H4 (cell line): ENCODE data around the gene URI1. TPM values are rescaled to one million over a fixed set of nuclear protein-coding genes. Genes with fewer than 3 reads are reported as not detected.
"Not testable (repeated sequence)": the region's sequence is repeated elsewhere in the genome, so short reads cannot be mapped to it uniquely, and the experiment has no call there.

ENCODE experiments used
- DNase-seq: peaks from one replicate; pipeline ENCODE4 v3.0.0-alpha.2; 2015; ENCODE audit warnings: low spot score
- total RNA-seq: library from RNA; depleted of rRNA; stranded (reverse); fragments of >200 nt; shearing (Covaris generic); gene quantifications from 2 replicates; pipeline ENCODE4 v1.2.3, GENCODE V29; 2014; rRNA removed

Gene URI1, protein sequence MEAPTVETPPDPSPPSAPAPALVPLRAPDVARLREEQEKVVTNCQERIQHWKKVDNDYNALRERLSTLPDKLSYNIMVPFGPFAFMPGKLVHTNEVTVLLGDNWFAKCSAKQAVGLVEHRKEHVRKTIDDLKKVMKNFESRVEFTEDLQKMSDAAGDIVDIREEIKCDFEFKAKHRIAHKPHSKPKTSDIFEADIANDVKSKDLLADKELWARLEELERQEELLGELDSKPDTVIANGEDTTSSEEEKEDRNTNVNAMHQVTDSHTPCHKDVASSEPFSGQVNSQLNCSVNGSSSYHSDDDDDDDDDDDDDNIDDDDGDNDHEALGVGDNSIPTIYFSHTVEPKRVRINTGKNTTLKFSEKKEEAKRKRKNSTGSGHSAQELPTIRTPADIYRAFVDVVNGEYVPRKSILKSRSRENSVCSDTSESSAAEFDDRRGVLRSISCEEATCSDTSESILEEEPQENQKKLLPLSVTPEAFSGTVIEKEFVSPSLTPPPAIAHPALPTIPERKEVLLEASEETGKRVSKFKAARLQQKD
- total RNA-seq = 47.9 and 70.8 TPM in 2 replicates

DNA sequence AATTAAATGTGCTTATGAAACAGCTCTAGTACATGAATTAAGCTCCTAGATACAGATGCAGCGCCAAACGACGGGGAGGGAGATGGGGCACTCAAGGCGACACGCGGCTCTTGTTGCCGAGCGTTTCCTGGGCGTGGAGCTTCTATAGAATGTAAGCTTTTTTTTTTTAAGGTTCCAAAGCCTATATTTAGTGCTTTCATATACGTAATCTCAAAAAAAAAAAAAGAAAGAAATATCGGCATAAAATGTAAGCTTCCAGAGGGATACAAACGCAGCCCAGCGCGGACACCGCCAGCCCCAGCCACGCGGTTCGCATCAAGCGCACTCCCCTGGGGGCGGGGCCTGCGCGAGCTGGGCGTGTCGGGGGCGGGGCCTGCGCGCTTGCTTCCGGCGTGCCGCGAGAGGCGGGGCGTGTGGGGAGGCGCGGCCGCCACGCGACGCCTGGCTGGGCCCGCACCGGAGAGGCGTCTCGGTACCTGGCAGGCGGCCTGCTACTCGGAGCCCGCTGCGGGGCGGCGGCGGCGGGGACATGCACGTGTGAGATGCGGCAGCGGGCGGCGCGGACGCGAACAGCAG, at the start of gene URI1:
Gene URI1 (plus strand): TSS at position 412 of the 576 bp plus-strand sequence. CDS start 309 bp downstream, outside the sequence.
- DNase-seq = peak; percentile 72

DNA sequence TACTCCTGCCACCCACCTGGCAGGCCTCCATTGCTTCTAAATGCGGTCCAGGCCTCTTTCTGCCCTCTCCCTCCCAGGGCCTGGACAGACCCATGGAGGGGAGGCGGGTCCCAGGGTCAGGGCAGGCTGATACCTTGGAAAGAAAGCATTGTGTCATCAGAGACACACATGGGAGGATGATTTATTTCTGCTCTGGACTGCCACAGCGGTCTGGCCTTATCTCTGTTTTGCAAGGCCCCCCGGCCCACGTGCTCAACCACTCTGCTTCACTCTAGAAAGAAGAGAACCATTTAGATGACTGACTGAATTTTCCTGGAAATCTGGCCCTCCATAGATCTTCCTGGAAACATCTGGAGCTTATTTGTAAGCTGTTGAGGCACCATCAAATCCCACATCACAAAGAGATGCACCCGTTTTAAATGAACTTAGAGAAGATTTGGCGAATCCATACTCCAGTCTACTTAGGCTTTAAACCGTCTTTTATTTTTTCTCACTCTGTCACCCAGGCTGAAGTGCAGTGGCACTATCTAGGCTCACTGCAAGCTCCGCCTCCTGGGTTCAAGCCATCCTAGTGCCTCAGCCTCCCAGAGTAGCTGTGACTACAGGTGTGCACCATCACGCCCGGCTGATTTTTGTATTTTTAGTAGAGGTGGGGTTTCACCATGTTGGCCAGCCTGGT, 48.3 kb upstream of the URI1 start:
- no peak for DNase-seq

DNA sequence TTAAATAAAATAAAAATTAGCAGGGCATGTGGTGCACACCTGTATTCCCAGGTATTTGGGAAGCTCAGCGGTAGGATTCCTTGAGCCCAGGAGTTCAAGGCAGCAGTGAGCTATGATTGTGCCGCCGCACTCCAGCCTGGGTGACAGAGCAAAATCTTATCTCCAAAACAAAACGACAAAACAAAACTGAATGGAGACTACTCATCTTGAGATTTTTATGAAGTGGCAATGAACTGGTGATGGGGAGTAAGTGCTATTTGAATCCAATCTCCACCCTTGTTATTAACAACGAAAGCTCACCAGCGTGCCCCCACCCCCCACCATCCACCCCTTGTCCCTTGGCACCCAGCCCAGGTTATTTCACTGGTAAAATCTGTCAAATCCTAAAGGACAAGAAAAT, 45.2 kb upstream of the URI1 start:
- no peak for DNase-seq

DNA sequence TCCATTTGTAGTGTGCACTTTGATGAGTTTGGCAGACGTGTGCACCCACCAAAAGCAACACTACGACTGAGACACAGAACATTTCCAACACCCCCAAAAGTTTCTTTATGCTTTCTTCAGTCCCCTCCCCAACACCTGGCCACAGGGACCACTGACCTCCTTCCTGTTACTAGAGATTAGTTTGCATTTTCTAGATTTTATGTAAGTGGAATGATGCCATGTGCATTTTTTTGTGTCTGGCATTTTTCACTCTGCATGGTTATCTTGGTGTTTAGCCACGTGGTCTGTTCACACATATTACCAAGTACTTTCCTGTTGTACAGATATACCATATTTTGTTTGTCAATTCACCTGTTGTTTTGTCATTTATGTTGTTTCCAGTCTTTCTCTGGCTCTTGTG, 44.6 kb upstream of the URI1 start:
- no peak for DNase-seq

DNA sequence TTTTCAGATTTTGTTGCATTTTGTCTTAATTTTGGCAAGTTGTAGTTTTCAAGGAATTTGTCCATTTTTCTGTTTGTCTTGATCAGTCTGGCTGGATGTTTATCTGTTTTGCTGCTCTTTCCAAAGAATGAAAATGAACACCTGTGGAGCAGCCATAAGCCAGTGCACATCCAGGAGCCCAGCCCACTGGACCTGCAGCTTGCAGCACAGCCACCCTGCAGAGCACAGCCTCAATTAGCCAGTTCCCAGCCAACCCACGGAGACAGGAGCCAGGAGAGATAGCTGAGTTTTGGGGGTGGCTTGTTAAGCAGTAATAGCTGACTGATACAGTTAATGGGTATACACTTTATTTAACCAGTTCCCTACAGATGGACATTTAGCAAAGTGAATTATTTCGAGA, 38.0 kb upstream of the URI1 start:
- DNase-seq = no peak

DNA sequence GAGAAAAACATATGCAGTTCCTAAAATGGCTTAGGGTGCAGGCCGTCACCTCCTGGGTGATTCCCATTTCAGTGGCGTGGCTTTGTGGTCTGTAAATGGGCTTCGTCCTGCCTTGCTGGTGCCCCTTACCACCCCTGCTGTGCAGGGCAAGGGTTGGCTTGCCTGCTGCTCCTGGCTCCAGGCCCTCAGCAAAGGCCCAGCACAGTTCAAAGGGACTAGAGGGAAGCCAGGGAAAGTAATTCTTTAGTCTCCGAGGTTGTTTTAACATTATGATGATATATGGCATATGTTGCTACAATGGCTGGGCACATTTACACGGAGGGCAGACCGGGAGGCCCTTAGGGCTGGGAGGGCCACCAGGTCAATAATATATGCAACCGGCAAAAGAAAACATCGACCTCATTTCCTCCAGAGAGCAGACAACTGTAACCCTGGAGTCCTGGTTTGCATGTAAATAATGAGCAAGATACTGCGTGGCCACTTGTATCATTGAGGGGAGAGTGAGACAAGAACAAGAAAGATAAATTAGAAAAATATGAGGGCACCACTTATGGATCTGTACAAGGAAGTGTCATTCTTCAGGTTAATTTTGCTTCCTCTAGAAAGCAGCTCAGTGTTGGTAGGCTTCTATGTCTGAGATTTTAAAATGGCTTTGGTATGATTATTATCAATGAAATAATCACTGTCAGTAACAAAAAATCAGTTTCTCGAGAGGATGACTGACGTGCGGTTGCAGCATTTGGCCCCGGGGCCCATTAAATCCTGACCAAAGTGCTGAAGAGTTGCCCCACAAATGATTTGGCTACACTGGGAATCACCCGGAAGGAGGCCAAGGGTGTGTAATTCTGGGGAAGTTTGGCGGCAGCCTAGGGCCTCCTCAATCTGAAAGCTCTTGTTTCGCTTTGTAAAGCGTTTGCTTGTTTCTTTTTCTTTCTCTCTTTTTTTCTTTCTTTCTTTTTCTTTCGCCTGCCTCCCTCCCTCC, 32.8 kb upstream of the URI1 start:
- no peak for DNase-seq

DNA sequence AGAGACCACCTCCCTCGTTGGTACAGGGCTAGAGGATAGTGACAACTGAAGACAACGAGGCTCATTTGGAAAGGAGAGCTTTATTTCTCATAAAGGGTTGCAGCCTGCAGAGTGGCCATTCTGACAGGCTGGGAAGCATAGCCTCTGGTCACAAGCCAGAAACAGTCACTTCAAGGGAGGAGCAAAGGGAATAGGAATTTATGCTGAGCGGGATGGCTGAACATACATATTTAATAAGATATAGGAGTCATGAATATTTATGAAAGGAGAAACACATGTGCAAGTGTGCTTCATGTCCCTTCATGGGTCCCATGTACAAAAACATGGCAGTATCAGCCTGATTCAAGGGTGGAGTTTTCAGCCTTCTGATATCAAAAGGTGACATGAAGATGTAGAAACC, 27.1 kb upstream of the URI1 start:
- no peak for DNase-seq

DNA sequence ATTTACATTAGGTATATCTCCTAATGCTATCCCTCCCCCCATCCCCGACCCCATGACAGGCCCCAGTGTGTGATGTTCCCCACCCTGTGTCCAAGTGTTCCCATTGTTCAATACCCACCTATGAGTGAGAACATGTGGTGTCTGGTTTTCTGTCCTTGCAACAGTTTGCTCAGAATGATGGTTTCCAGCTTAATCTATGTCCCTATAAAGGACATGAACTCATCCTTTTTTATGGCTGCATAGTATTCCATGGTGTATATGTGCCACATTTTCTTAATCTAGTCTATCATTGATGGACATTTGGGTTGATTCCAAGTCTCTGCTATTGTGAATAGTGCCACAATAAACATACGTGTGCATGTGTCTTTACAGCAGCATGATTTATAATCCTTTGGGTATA, 26.2 kb upstream of the URI1 start:
- not testable (repeated sequence) for DNase-seq

DNA sequence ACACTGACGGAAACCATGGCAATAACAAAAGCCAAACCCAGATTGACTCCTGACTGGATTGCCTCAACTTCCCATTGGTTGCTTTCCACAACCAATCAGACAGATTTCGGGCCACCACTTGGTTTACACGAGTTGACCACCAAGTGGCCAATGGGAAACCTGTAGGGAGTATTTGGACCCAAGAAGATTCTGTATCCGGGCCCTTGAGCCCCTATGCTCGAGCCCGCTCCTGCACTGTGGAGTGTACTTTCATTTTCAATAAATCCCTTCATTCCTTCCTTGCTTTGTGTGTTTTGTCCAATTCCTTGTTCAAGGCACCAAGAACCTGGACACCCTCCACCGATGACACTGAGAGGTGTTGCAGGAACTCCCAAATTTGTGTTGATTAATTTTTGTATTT, 24.1 kb upstream of the URI1 start:
- no peak for DNase-seq

DNA sequence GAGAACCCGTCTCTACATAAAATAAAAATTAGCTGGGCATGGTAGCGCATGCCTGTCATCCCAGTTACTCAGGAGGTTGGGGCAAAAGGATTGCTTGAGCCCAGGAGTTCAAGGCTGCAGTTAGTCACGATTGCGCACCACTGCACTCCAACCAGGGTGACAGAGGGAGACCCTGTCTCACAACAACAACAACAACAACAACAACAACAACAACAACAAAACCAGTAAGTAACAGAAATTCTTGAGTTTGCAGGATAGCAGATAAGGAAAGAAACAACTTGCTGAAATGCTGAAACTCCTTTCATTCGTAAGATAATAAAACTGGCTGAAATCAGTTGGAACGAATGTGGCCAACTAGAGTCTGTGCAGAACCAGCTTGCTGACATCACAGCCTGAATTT, 23.1 kb upstream of the URI1 start:
- DNase-seq = no peak

DNA sequence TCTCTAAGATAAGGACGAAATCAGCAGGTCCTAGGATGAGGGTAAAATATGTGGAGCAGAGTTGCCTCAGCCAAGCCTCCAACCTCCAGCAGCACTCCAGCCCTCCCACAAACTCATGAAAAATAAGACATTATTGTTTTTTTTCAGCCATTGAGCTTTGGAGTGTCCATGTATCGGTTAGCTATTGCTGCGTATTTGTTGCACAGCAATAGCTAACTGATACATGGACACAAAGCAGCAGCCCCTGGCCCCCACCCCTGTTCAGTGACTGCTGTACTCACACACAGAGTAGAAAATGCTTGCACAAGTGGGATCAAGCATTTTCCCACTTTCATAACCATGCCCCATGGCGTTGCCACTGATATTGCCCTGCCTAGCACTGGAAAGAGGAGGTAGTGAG, 19.1 kb upstream of the URI1 start:
- no peak for DNase-seq

DNA sequence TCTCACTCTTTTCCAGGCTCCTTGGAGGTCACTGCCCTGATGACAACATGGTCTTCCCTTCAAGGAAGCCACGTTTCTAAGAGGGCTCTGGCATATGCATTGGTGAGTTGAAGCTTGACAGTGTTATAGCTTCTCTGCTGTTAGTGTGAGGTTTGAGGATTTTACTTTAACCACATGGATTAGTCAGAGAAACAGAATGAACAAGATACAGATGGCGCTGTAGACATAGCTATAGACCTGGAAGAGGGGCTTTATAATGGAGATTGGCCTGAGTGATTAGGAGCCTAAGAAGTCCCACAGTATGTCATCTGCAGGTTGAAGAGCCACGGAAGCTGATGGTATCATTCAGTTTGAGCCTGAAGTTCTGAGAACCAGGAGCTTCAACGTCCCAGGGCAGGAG, 18.4 kb upstream of the URI1 start:
- DNase-seq = no peak

DNA sequence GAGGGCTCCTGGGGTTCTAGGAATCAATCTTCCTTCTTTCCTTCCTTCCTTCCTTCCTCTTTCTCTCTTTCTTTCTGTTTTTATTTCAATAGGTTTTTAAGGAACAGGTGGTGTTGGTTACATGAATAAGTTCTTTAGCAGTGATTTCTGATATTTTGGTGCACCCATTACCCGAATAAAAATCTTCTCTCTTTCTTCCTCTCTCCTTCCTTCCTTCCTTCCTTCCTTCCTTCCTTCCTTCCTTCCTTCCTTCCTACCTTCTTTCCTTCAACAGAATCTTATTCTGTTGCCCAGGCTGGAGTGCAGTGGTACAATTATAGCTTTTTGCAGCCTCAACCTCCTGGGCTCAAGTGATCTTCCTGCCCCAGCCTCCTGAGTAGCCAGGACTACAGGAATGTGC, 16.0 kb upstream of the URI1 start:
- no peak for DNase-seq

DNA sequence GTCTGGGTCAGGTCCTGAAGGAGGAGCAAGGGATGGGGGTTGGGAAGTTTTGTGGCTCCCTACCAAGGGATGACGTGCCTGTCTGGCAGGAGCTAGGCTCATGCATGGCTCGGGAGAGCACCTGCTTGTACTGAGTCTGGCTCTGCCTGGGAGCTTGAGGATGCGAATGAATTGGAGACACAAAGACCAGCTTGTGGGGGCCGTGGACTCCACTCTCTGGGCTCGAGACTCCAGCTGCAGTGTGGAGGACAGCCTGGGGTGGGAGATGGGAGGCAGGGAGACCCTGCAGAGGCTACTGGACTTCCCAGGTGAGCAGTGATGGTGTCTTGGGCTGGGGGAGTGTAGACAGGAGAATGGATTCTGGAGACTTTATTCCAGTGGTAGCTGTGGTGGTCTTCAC, 15.2 kb upstream of the URI1 start:
- no peak for DNase-seq

DNA sequence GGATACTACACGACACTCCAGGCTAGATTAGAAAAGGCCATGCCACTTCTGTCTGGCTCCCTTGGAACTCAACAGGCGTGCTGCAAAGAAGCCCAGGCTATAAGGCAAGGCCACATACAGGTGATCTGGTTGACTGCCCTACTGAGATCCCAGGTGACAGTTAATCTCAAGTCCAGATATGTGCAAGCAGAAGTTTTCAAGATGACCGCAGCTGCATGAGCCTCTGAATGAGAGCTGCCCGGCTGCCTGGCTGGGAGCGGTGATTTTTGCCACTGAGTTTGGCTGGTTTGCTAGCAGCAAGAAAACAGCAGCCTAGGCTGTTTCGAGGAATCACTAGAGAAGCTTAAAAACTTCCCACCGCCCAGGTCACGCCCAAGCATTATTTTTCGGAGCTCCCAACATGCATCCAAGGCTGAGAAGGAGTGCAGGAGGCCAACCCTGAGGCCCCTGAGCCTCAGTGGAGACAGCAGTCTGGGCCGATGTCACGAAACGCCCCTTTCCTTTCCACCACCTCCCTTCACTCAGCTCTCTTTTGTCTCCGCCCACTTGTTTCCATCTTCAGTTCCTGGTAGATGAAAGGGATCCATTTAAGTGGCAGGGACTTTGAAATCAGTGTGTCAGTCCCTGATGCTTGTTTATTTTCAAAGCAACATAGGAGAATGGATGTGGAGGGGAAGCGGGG, 14.0 kb upstream of the URI1 start:
- DNase-seq = no peak

DNA sequence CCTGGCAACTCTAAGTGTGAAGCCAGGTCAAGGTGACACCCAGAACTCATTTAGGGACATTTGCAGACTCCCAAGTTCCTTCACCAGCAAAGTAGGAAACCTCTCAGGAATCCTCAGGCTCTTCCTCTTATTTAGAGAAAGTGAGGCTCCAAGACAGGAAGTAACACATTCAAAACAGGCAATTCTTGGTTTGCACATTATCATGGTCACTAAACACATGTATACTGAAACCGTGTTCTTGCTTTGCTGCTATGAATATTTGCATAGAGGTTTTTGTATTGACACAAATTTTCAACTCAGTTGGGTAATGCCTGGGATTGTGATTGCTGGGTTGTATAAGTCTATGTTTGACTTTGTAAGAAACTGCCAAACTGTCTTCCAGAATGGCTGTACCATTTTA, 13.2 kb upstream of the URI1 start:
- DNase-seq = no peak

DNA sequence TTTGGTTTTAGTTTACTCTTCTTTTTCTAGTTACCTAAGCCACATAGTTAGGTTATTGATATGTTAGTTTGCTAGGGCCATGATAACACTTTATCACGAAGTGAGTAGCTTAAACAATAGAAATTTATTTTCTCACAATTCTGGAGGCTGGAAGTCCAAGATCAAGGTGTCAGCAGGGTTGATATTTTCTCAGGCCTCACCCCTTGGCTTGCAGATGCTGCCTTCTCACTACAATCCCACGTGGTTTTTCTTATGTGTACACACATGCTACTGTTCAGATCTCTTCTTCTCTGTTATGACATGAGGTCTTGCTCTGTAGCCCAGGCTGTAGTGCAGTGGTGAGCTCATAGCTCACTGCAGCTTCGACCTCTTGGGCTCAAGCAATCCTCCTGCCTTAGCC, 7.8 kb upstream of the URI1 start:
- no peak for DNase-seq

DNA sequence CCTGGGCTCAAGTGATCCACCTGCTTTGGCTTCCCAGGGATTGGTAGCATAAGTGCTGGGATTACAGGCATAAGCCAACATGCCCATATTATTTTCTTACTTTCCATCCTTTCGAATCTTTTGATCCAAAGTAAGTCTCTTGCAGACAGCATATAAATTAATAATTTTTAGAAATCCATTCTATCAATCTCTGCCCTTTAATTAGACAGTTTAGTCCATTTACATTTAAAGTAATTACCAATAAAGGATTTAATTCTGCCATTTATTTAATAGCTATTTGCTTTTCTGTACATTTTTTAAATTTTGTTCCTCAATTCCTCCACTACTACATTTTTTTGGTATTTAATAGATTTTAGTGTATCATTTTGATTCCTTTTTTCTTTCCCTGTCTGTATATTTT, 7.3 kb upstream of the URI1 start:
- DNase-seq = no peak

DNA sequence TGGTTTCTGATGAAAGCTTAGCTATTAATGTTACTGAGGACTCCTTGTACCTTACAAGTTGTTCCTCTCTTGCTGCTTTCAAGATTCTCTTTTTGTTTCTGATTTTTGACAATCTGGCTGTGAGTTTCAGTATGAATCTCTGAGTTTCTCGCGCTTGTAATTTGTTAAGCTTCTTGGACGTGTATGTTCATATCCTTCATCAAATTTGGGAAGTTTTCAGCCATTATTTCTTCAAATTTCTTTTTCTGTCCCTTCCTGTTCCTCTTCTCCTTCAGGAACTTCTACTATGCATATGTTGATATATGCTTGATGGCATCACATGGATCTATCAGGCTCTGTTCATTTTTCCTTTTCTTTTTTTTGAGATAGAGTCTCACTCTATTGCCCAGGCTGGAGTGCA, 5.6 kb upstream of the URI1 start:
- DNase-seq = no peak

DNA sequence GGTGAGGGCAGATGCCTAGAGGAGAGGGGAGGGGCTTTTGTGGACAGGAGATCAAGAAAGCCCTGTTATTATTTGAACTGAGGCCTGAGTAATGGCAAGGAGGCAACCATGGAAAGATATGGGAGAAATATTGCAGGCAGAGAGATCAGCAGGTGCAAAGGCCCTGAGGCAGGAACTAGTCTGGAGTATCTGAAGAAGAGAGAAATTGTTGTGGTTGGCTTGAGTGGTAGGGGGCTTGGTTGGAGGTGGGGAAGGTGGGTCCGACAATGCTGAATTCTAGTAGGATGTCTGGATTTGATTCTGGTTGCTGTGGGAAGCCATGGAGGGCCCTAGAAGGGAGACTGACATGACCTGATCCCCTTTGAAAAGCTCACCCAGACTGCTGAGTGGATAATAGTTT, 2.4 kb upstream of the URI1 start:
- DNase-seq = no peak

DNA sequence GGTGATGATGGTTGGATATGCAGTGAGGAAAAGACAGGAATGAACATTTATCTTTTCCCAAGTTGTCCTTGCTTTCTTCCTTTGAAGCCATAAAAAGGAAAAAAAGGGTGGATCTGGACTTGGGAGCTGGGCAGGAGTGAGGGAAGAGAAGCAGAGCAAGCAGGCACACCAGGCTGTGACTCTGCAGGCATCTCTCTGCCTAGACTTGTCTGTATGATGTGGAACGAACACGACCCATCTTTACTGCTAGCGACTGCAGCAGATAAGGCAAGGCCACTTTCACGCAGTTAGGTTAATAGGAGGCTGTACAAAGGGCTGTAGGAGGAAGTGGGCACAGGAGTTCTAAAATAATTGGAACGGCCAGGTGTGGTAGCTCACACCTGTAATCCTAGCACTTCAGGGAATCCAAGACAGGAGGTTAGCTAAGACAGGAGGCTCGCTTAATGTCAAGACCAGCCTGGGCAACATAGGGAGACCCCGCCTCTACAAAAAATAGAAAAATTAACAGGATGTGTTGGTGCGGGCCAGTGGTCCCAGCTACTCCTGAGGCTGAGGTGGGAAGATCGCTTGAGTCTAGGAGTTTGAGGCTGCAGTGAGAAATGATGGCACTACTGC, 961 bp upstream of the URI1 start:
- DNase-seq = no peak
